ENCODE measurements around the gene SPTSSA.
"Not testable (repeated sequence)": the region's sequence is repeated elsewhere in the genome, so short reads cannot be mapped to it uniquely, and the experiment has no call there.

Gene SPTSSA

GRCh38 chr14:34409721-34410120, 52.3 kb downstream of the SPTSSA start:
- DNase-seq (ENCODE audit: low spot score), result no peak
- no peak for TF ChIP-seq CTCF (IDR thresholded peaks at IDR 0.05)
- no peak overlapping the region for H3K27ac ChIP-seq
- H3K4me3 ChIP-seq, result no peak overlapping the region

GRCh38 chr14:34407951-34408350, 54.1 kb downstream of the SPTSSA start:
- no peak for DNase-seq (ENCODE audit: low spot score)
- no peak for TF ChIP-seq CTCF (IDR thresholded peaks at IDR 0.05)
- Histone ChIP-seq H3K27ac (no peak overlapping the region), H3K4me3 (no peak overlapping the region)

- no peak overlapping the region for H3K27ac ChIP-seq
- DNase-seq (ENCODE audit: low spot score), result no peak
- H3K4me3 ChIP-seq, result no peak overlapping the region
- no peak for TF ChIP-seq CTCF (IDR thresholded peaks at IDR 0.05)
Measured at GRCh38 chr14:34404416-34404815, 57.6 kb downstream of the SPTSSA start.

GRCh38 chr14:34403646-34404045, 58.4 kb downstream of the SPTSSA start:
- no peak overlapping the region for H3K27ac ChIP-seq
- H3K4me3 ChIP-seq, result no peak overlapping the region
- DNase-seq (ENCODE audit: low spot score), result no peak
- TF ChIP-seq CTCF (IDR thresholded peaks at IDR 0.05), result no peak

DNA sequence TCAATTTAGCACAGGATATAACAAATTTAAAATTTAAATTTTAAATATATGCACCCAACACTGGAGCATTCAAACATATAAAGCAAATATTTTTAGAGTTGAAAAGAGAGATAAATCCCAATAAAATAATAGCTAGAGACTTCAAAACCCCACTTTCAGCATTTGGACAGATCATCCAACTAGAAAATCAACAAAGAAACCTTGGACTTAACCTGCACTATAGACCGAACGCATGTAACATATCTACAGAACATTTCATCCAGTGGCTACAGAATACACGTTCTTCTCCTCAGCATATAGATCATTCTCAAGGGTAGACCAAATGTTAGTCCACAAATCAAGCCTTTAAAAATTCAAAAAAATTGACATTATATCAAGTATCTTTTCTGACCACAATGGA, 64.0 kb downstream of the SPTSSA start:
- DNase-seq (ENCODE audit: low spot score), result no peak
- no peak overlapping the region for H3K4me3 ChIP-seq
- no peak overlapping the region for H3K27ac ChIP-seq
- no peak for TF ChIP-seq CTCF (IDR thresholded peaks at IDR 0.05)

DNA sequence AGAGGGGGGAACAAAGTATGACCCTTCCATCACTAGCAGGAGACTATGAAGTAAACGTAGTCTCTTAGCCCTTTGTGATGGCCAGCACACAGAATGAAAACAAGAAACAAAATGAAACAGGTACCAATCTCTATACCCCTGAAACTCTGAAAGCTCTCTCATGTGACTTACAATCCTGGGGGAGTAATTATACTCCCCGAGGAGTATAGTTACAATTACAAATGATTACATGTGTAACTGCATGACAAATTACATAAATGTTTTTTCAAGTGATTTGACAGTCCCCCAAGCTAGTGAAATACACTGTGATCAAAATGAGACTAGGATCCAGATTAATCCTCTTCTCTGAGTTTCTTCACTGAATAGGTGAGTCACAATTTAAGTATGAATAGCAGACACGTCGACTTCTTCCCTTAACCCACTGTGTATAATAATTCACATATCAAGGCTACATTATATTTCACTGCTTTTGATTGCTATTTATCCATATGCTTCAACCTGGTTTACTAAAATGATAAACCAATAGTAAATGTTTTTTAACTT, 74.0 kb downstream of the SPTSSA start:
- Histone ChIP-seq H3K4me3 (no peak overlapping the region), H3K27ac (no peak overlapping the region)
- no peak for DNase-seq (ENCODE audit: low spot score)
- TF ChIP-seq CTCF (IDR thresholded peaks at IDR 0.05), result no peak

GRCh38 chr14:34386865-34387485, 75.1 kb downstream of the SPTSSA start:
- DNase-seq (ENCODE audit: low spot score), result no peak
- Histone ChIP-seq H3K4me3 (no peak overlapping the region), H3K27ac (no peak overlapping the region)
- no peak for TF ChIP-seq CTCF (IDR thresholded peaks at IDR 0.05)

DNA sequence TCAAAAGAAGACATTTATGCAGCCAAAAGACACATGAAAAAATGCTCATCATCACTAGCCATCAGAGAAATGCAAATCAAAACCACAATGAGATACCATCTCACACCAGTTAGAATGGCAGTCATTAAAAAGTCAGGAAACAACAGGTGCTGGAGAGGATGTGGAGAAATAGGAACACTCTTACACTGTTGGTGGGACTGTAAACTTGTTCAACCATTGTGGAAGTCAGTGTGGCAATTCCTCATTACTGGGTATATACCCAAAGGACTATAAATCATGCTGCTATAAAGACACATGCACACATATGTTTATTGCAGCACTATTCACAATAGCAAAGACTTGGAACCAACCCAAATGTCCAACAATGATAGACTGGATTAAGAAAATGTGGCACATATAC, 76.2 kb downstream of the SPTSSA start:
- H3K27ac ChIP-seq; H3K4me3 ChIP-seq; DNase-seq (ENCODE audit: low spot score): not testable (repeated sequence)
